ENCODE measurements around the gene WTIP. TPM values are rescaled to one million over a fixed set of nuclear protein-coding genes. Genes with fewer than 3 reads are reported as not detected.
"Not testable (repeated sequence)": the region's sequence is repeated elsewhere in the genome, so short reads cannot be mapped to it uniquely, and the experiment has no call there.

The WTIP gene
- total RNA-seq, 1 experiment from 2014 or later = 4.7 TPM

DNA sequence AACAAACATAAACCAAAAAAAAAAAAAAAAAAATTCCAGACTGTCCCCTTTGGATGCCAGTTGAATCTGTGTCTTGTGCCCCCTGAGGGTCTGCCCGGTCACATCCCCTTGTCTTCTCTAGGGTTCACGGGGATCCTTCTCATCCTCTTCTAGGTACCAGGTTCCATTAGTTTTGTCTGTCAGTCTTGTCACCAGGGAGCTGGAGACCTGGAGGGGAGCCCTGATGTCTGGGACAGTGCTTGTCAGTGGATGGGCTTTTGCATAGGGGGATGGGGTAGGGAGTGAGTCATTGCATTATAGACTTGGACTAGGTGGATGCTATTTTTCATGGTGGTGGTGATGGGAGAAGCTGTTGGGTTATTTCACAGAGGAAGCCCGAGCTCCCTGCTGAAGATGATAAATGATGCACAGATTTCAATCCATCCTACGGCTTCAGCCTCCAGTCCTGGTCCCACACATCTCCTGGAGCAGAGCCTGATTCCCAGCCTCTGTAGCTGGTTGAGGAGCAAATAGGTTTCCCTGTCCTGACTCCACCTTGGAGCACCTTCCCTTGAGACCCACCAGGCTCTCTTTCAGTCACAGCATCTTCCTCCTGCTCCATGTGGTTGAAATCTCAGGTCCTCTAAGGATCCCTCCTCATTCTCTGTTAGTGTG, 26.0 kb downstream of the WTIP start:
- Histone ChIP-seq H3K4me1 (ENCODE audit: insufficient read depth, low read length, poor library complexity, severe bottlenecking) (no peaks in the 10 kb centered on the region), H3K27ac (ENCODE audit: low read depth, low read length, poor library complexity, severe bottlenecking) (no peak overlapping the region), H3K9me3 (ENCODE audit: low read depth, low read length, poor library complexity, severe bottlenecking) (peaks cover 4% of the 10 kb centered on the region), H3K36me3 (ENCODE audit: insufficient read depth, low read length, poor library complexity, severe bottlenecking) (no peaks in the 10 kb centered on the region), H3K27me3 (replicated peaks; ENCODE audit: insufficient read depth, low read depth, low read length, poor library complexity) (no peaks in the 10 kb centered on the region), H3K4me3 (ENCODE audit: low read depth, low read length, poor library complexity, severe bottlenecking) (no peak overlapping the region)
- DNase-seq (ENCODE audit: low spot score) = no peak
- POLR2A ChIA-PET (ENCODE audit: low non-redundant PET) = no interaction called here
- TF ChIP-seq EZH2 (IDR thresholded peaks at IDR 0.05; ENCODE audit: borderline replicate concordance, low read depth, low read length, poor library complexity, severe bottlenecking) (no peak), CTCF (conservative IDR thresholded peaks at IDR 0.05; ENCODE audit: low read depth, low read length) (no peak)
- intact Hi-C loops (cut with micrococcal nuclease; ENCODE audit: unreplicated experiment) = no loop called here
- CTCF ChIA-PET = interaction anchor here (0.5 to 0.7 kb wide), 2 partner anchors 11 to 77 kb away, joined by 3 to 9 read pairs; no protein-coding TSS in a partner anchor
- BruUV-seq (replicated peaks) = no TSS peak

GRCh38 chr19:34508540-34508939, 27.0 kb downstream of the WTIP start:
- Histone ChIP-seq H3K27ac (ENCODE audit: low read depth, low read length, poor library complexity, severe bottlenecking) (no peak overlapping the region), H3K4me1 (ENCODE audit: insufficient read depth, low read length, poor library complexity, severe bottlenecking) (no peaks in the 10 kb centered on the region), H3K36me3 (ENCODE audit: insufficient read depth, low read length, poor library complexity, severe bottlenecking) (no peaks in the 10 kb centered on the region), H3K27me3 (replicated peaks; ENCODE audit: insufficient read depth, low read depth, low read length, poor library complexity) (no peaks in the 10 kb centered on the region), H3K9me3 (ENCODE audit: low read depth, low read length, poor library complexity, severe bottlenecking) (peaks cover 4% of the 10 kb centered on the region), H3K4me3 (ENCODE audit: low read depth, low read length, poor library complexity, severe bottlenecking) (no peak overlapping the region)
- ChIA-PET CTCF (no interaction called here), POLR2A (ENCODE audit: low non-redundant PET) (no interaction called here)
- intact Hi-C loops (cut with micrococcal nuclease; ENCODE audit: unreplicated experiment) = no loop called here
- BruUV-seq (replicated peaks) = no TSS peak
- TF ChIP-seq EZH2 (IDR thresholded peaks at IDR 0.05; ENCODE audit: borderline replicate concordance, low read depth, low read length, poor library complexity, severe bottlenecking) (no peak), CTCF (conservative IDR thresholded peaks at IDR 0.05; ENCODE audit: low read depth, low read length) (no peak)
- DNase-seq (ENCODE audit: low spot score) = no peak

GRCh38 chr19:34510904-34511303, 29.3 kb downstream of the WTIP start:
- POLR2A ChIA-PET (ENCODE audit: low non-redundant PET); H3K9me3 ChIP-seq (ENCODE audit: low read depth, low read length, poor library complexity, severe bottlenecking); CTCF ChIA-PET; DNase-seq (ENCODE audit: low spot score); H3K4me3 ChIP-seq (ENCODE audit: low read depth, low read length, poor library complexity, severe bottlenecking); H3K27ac ChIP-seq (ENCODE audit: low read depth, low read length, poor library complexity, severe bottlenecking); BruUV-seq (replicated peaks); H3K4me1 ChIP-seq (ENCODE audit: insufficient read depth, low read length, poor library complexity, severe bottlenecking); H3K36me3 ChIP-seq (ENCODE audit: insufficient read depth, low read length, poor library complexity, severe bottlenecking); H3K27me3 ChIP-seq (replicated peaks; ENCODE audit: insufficient read depth, low read depth, low read length, poor library complexity); intact Hi-C loops (cut with micrococcal nuclease; ENCODE audit: unreplicated experiment): not testable (repeated sequence)

DNA sequence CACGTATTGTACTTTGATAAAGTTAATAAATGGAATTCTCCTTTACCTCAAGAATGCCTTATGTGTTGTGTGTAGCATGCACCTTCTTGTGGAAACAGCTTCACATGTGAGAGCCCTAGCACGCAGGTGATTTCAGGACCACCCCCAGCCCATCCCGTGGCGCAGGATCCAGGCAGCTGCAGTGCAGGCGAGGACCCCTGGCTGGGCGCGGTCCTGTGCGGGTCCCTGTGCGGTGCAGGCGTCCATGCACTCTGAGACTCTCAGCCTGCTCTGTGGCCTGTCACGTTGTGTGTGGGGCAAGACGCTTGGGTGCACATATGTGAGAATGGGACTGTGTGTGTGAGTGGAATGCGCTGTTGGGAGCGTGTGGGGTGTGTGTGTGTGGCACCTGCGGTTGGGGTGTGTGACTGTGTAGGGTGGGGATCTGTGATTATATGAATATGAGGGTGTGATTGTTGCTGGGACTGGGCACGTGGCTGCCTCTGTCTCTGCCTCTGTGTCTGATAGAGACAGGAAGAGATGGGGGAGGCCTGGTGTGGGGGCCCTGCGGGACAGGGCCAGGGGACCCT, 30.8 kb downstream of the WTIP start:
- CTCF ChIA-PET = no interaction called here
- BruUV-seq (replicated peaks) = no TSS peak

More for the DNA sequence above, 30.8 kb downstream of the WTIP start:
- Histone ChIP-seq H3K27ac (ENCODE audit: low read depth, low read length, poor library complexity, severe bottlenecking) (no peak overlapping the region), H3K27me3 (replicated peaks; ENCODE audit: insufficient read depth, low read depth, low read length, poor library complexity) (no peaks in the 10 kb centered on the region), H3K9me3 (ENCODE audit: low read depth, low read length, poor library complexity, severe bottlenecking) (peaks cover 4% of the 10 kb centered on the region), H3K4me1 (ENCODE audit: insufficient read depth, low read length, poor library complexity, severe bottlenecking) (no peaks in the 10 kb centered on the region), H3K4me3 (ENCODE audit: low read depth, low read length, poor library complexity, severe bottlenecking) (no peak overlapping the region), H3K36me3 (ENCODE audit: insufficient read depth, low read length, poor library complexity, severe bottlenecking) (no peaks in the 10 kb centered on the region)
- POLR2A ChIA-PET (ENCODE audit: low non-redundant PET) = no interaction called here
- no peak for DNase-seq (ENCODE audit: low spot score)
- intact Hi-C loops (cut with micrococcal nuclease; ENCODE audit: unreplicated experiment) = no loop called here
- TF ChIP-seq CTCF (conservative IDR thresholded peaks at IDR 0.05; ENCODE audit: low read depth, low read length) (no peak), EZH2 (IDR thresholded peaks at IDR 0.05; ENCODE audit: borderline replicate concordance, low read depth, low read length, poor library complexity, severe bottlenecking) (no peak)

Measured in A673 (cell line).